GM18508 (cell line): ENCODE measurements around the gene PCBP3.

Experiments used
- ATAC-seq: cut with Tn5 transposase; IDR thresholded peaks from one replicate; pipeline ENCODE4 v1.9.1; 2021; ENCODE audit warnings: moderate number of reproducible peaks; ENCODE audit not compliant: insufficient read depth, unreplicated experiment

The PCBP3 gene

DNA sequence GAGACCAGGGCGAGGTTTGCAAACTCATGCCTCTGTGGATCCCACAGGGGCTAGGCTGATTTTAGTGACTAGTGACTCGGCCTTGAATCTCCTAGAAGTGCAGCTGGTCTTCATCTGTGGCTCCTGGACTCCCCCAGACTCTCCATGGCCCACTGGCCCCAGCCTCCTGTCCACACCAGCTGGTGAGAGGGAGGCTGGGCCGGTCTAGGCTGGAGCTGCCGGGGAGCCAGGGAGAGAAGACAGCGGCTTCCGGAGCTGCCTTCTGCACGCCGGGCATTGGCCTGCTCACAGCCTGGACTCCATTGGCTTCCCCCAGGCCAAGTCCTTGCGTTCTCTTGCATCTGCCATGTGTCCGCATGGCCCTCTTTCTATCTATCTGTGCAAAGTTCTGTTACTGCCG, 285.9 kb downstream of the PCBP3 start:
- ATAC-seq: no peak

DNA sequence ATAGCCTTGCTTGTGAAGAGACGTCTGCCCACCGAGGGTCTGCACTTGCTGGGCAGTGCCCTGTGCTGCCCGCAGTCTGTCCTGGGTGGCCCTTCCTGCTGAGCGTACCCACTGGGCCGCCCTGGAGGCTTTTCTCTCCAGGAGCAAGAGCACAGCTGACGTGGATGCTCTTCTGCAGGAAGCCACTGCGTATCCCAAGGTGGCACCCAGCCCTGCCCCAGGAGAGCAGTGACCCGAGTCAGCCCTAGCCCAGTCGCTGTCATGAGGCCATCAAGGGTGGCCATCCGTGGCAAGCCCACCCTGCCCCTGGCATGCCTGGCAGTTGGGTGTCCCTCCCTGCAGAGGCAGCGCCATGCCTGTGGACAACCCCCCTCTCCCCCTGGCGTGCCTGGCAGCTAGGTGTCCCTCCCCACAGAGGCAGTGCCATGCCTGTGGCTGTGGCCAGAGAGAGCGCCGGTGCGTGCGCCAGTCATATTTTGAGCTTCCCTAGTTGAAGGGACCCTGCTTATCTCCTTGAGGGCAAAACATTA, 286.8 kb downstream of the PCBP3 start:
- ATAC-seq: no peak

GRCh38 chr21:45930792-45931191, 287.3 kb downstream of the PCBP3 start:
- no peak for ATAC-seq

GRCh38 chr21:45931397-45931969, 288.0 kb downstream of the PCBP3 start:
- ATAC-seq: no peak

DNA sequence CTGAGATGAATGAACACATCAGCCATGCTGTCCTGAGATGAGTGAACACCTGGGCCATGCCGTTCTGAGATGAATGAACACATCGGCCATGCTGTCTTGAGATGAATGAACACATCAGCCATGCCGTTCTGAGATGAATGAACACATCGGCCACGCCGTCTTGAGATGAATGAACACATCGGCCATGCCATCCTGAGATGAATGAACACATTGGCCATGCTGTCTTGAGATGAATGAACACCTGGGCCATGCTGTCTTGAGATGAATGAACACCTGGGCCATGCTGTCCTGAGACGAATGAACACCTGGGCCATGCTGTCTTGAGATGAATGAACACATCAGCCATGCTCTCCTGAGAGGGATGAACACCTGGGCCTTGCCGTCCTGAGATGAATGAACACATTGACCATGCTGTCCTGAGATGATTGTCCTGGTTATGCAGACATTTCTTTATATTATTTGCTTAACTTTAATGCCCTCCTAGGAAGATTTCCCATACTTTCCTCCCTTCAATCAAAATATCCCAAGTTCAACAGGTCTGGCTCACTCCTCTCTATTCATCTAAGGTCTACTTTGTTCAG, 289.5 kb downstream of the PCBP3 start:
- no peak for ATAC-seq

DNA sequence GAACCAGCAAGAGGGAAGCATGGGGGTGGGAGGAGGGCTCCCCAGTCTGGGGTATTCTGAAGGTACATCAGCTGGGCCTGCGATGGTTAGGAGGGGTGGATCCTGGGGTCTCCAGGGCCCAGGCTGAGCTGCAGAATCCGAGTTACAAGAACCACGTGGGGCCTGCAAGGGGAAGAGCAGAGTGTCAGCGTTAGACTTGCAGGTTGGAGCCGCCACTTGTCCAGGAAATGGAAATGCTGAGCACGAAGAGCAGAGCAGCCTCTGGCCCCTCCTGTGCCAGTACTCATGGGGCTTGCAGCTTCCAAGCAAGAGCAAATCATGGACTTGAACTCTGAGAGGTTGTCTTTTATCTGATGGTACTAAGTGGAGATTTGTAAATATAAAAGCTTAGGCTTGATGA, 290.6 kb downstream of the PCBP3 start:
- no peak for ATAC-seq

DNA sequence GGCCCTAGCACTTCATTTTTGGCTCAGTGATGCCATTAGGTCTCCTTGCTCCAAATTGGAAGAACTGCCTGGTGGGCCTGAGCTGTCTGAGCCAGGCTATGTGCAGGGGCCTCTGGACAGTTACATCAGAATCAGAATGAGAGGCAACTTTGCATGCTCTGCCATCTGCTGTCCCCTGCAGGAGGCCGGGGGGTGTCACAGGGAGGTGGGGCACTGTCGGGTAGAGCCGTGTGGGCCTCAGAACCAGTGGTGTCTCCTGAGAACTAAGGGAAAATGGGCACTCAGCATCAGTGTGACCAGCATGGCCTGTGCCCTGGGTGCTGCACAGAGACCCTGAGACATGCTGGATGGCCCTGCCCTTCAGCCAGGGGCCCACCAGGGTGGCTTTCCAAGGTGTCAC, 291.0 kb downstream of the PCBP3 start:
- no peak for ATAC-seq

DNA sequence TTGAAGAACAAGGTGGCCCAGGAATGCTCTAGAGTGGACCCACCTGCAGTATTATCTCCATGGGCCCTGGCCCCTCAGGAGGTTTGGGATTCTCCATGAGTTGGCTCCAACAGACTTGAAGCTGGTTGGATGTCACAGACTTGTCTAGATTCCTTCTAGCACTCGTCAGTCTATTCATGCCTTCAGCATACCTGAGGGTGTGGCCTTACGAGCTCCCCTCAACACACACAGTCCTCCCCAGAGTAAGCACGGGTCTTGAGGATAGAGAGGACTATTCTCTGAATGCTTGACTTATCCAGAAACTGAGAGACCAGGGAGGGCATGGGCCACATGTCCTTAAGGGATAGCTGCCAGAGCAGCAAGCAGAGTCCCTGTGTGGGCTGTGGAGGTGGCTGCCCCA, 292.1 kb downstream of the PCBP3 start:
- no peak for ATAC-seq

- ATAC-seq: no peak
Measured at GRCh38 chr21:45937721-45938452, 294.4 kb downstream of the PCBP3 start.

- no peak for ATAC-seq
Measured at GRCh38 chr21:45938453-45938755, 294.9 kb downstream of the PCBP3 start.

- ATAC-seq: no peak
Measured at GRCh38 chr21:45938811-45939520, 295.4 kb downstream of the PCBP3 start.

DNA sequence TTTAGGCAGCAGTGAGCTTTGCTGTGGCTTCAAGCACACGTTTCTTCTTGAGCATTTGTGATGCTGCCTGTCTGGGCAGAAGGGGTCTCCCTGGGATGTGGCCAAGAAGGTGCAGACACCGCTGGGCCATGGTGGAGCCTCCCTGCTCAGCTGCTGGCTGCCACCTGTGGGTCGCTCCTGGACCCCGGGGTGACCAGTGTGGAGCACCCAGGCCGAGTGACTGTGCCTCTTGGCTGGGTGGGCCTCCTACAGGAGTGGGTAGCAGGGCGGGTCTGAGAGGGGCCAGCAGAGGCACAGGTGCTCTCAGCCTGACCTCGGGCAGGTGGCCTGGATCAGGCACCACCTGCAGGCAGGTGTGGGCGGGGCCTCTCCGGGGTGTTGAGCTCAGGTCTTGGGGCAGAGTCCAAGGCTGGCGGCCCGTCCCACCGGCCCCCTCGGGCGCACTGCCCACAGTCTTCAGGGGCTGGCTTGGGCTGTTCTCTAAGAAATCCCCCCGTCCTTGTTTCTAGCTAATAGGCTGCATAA, 296.1 kb downstream of the PCBP3 start:
- no peak for ATAC-seq

- no peak for ATAC-seq
Measured at GRCh38 chr21:45940091-45940490, 296.6 kb downstream of the PCBP3 start.

DNA sequence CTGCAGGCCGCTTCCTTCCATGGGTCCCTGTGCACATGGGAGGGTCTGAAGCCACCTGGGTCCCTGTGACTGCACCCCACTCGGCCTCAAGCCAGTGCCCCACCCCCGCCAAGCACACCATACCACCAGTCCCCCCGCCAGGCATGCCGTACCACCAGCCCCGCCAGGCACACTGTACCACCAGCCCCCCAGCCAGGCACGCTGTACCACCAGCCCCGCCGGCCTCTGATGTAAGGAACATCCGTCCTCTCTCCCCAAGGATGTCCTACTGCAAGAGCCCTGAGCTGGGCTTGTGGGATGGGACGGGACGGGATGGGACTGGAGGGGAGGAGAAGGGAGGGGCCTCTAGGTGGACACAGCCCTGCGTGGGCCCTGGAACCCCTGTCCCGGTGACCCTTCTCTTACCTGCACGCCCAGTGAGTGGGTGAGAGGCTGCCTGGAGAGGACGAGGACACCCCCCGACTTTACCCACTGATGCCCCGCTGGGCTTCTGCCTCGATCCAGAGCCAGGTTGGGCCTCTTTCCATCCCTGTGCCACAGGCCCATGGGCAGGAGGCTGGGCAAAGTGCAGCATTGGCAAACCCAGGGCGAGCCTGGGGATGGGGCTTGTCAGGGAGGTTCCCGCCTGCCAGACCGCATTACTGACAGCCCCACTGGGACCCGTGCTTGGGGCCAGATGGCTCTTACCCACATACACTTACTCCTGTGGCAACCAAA, 297.3 kb downstream of the PCBP3 start:
- ATAC-seq: no peak

DNA sequence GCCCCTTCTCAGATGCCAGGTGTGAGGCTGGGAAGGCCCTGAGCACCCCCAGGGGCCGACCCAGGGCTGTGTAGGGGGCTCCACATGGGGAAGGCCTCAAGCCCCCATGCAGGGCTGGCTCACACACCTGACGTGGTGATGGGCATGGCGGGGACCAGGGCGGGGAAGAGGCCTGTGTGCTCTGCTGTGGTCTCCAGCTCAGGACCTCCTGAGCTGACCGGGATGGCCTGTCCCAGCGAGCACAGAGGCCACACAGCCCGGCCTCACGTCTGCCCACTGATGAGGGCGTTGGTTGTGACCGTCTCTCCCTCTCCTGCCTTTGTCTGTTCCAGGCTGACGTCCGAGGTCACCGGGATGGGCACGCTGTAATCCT, 297.8 kb downstream of the PCBP3 start:
- ATAC-seq: no peak

GRCh38 chr21:45941717-45942546, 298.4 kb downstream of the PCBP3 start:
- no peak for ATAC-seq

GRCh38 chr21:45942755-45943629, 299.5 kb downstream of the PCBP3 start:
- ATAC-seq: no peak

DNA sequence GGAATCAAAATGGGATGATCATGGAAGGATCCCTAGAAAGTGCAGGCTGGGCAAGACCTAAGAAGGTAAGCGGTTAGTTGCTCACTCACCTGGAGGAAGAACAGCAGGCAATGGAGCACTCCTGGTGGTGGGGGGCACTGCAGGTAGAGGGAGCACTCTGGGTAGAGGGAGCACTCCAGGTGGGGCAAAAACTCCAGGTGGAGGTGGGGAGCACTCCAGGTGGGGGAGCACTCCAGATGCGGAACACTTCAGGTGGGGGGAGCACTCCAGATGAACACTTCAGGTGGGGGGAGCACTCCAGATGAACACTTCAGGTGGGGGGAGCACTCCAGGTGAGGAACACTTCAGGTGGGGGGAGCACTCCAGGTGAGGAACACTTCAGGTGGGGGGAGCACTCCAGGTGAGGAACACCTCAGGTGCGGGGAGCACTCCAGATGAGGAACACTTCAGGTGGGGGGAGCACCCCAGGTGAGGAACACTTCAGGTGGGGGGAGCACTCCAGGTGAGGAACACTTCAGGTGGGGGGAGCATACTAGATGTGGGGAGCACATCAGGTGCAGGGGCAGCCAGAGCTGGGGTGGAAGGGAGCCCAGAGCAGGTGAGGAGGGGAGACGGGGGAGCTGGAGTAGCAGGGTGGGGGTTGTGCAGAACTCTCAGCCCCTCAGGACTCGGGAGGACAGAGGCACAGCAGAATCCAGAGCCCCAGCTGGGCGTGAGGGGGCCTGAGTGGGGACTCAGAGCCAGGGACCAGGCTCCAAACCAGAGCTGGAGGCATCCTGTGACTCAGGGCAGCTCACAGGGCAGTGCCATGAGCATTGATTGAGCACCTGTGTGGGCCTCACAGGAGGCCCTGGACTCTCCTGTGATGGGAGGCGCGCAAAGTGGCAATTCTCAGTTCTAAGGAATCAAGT, 300.4 kb downstream of the PCBP3 start:
- ATAC-seq: no peak
